ENCODE results near the gene CNN2.

DNA sequence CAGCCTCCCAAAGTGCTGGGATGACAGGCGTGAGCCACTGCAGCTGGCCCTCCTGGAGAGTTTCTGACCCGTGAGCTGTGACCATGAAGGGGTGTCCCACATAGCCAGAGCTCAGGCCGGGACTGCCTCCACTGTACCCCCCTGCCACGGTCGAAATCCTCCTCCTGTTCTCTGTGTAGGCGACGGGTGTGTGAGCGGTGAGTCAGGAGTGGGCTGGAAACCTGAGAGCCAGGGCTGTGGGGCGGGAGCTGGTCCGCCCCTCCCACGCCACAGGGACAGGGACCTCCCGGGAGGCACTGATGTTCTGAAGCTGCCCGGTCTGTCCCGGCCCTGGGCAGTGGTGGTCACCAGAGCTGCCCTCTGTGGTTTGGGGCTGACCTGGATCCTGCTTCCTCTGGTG, 38.3 kb upstream of the CNN2 start:
- TF ChIP-seq, protein P1, sequence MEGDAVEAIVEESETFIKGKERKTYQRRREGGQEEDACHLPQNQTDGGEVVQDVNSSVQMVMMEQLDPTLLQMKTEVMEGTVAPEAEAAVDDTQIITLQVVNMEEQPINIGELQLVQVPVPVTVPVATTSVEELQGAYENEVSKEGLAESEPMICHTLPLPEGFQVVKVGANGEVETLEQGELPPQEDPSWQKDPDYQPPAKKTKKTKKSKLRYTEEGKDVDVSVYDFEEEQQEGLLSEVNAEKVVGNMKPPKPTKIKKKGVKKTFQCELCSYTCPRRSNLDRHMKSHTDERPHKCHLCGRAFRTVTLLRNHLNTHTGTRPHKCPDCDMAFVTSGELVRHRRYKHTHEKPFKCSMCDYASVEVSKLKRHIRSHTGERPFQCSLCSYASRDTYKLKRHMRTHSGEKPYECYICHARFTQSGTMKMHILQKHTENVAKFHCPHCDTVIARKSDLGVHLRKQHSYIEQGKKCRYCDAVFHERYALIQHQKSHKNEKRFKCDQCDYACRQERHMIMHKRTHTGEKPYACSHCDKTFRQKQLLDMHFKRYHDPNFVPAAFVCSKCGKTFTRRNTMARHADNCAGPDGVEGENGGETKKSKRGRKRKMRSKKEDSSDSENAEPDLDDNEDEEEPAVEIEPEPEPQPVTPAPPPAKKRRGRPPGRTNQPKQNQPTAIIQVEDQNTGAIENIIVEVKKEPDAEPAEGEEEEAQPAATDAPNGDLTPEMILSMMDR (conservative IDR thresholded peaks at IDR 0.05; ENCODE audit: low read depth, low read length), result no peak
- TF ChIP-seq POLR2A (IDR thresholded peaks at IDR 0.05; ENCODE audit: low read depth, low read length), result no peak
- TF ChIP-seq SMC3 (IDR thresholded peaks at IDR 0.05; ENCODE audit: low read depth, low read length), result no peak
- no peak for TF ChIP-seq FOS (IDR thresholded peaks at IDR 0.05; ENCODE audit: low read depth, low read length)
- TF ChIP-seq CHD1 (IDR thresholded peaks at IDR 0.05; ENCODE audit: low read depth, low read length), result no peak
- no peak for TF ChIP-seq RFX5 (IDR thresholded peaks at IDR 0.05; ENCODE audit: low read depth, low read length)
- no peak for TF ChIP-seq RAD21 (IDR thresholded peaks at IDR 0.05; ENCODE audit: low read length)
- TF ChIP-seq MXI1 (IDR thresholded peaks at IDR 0.05; ENCODE audit: borderline replicate concordance, low read depth, low read length), result no peak
- TF ChIP-seq USF2 (IDR thresholded peaks at IDR 0.05; ENCODE audit: low read depth, low read length), result no peak
- no peak for TF ChIP-seq RCOR1 (IDR thresholded peaks at IDR 0.05; ENCODE audit: insufficient replicate concordance, low read length)
